ENCODE measurements around the gene MAD1L1.

DNA sequence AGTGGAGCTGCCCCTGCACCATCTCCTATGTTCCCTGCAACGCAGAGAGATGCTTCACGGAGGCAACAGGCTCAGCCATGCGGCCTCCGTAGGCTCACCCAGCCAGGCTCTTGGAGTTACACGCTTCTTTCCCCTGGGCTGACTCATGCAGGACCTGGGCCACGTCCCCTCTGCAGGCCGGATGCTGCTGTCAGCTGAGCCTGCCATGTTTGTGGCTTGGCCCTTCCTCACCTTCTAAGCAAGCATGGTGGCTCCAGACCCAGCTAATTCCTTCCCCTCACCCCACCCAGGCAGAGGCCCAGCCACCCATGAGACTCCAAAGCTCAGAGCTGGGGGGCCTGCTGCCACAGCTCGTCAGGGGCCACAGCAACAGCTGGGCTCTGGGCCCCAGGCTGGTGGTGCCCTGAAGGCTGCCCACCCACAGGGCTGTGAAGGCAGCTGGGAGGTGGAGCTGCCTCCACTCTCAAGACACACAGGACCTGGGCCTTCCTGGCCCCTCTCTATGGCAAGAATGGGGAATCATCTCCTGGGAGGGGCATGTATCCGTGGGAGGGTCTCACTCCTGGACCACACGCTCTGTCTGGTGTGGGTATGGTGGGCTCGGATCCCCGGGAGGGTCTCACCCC, 343.1 kb downstream of the MAD1L1 start:
- TF ChIP-seq, protein P1, sequence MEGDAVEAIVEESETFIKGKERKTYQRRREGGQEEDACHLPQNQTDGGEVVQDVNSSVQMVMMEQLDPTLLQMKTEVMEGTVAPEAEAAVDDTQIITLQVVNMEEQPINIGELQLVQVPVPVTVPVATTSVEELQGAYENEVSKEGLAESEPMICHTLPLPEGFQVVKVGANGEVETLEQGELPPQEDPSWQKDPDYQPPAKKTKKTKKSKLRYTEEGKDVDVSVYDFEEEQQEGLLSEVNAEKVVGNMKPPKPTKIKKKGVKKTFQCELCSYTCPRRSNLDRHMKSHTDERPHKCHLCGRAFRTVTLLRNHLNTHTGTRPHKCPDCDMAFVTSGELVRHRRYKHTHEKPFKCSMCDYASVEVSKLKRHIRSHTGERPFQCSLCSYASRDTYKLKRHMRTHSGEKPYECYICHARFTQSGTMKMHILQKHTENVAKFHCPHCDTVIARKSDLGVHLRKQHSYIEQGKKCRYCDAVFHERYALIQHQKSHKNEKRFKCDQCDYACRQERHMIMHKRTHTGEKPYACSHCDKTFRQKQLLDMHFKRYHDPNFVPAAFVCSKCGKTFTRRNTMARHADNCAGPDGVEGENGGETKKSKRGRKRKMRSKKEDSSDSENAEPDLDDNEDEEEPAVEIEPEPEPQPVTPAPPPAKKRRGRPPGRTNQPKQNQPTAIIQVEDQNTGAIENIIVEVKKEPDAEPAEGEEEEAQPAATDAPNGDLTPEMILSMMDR (IDR thresholded peaks at IDR 0.05; ENCODE audit: borderline replicate concordance, extremely low read depth, low read length, poor library complexity, severe bottlenecking) = no peak
- TF ChIP-seq EZH2 (IDR thresholded peaks at IDR 0.05; ENCODE audit: borderline replicate concordance, low read depth, low read length, severe bottlenecking) = no peak

All from DND-41 (cell line).